ENCODE measurements around the gene LGALS3. TPM values are rescaled to one million over a fixed set of nuclear protein-coding genes. Genes with fewer than 3 reads are reported as not detected.

The LGALS3 gene
- total RNA-seq, 4 donors from 2014 or later: 246 to 526 (median 339) TPM

- Histone ChIP-seq H3K36me3 (no peaks in the 10 kb centered on the region), H3K9me3 (no peaks in the 10 kb centered on the region), H3K27me3 (no peaks in the 10 kb centered on the region), H3K4me3 (no peak overlapping the region), H3K27ac (peak overlapping the region in 2 of 4 donors; percentile 1 to 40), H3K4me1 (peaks cover 0 to 64% (median 33%) of the 10 kb centered on the region in 4 donors)
- no peak for DNase-seq (ENCODE audit: low spot score in 2 of 2)
- TF ChIP-seq CTCF (IDR thresholded peaks at IDR 0.05): no peak
- no peak for TF ChIP-seq EP300 (IDR thresholded peaks at IDR 0.05)
- TF ChIP-seq POLR2A (IDR thresholded peaks at IDR 0.05): no peak
- WGBS, 2 donors: 80 to 88% methylated on average over 5 of the region's 5 CpGs
Measured at GRCh38 chr14:55126932-55127459, 2.1 kb upstream of the LGALS3 start.

GRCh38 chr14:55127460-55127951 lies 1.5 kb upstream of the LGALS3 start:
- peak overlapping the region in 2 of 4 donors; percentile 40 to 96 for H3K27ac ChIP-seq
- no peak overlapping the region for H3K4me3 ChIP-seq
- no peak for DNase-seq (ENCODE audit: low spot score in 2 of 2)
- no peaks in the 10 kb centered on the region for H3K36me3 ChIP-seq
- peaks cover 0 to 64% (median 31%) of the 10 kb centered on the region in 4 donors for H3K4me1 ChIP-seq
- no peaks in the 10 kb centered on the region for H3K27me3 ChIP-seq
- 71 to 72% methylated on average over 2 of the region's 2 CpGs for WGBS, 2 donors
- H3K9me3 ChIP-seq: no peaks in the 10 kb centered on the region
- TF ChIP-seq POLR2A (IDR thresholded peaks at IDR 0.05) (no peak), EP300 (IDR thresholded peaks at IDR 0.05) (no peak), CTCF (IDR thresholded peaks at IDR 0.05) (no peak)

- no peak for TF ChIP-seq CTCF (IDR thresholded peaks at IDR 0.05)
- no peak for TF ChIP-seq EP300 (IDR thresholded peaks at IDR 0.05)
- TF ChIP-seq POLR2A (IDR thresholded peaks at IDR 0.05): no peak
- Histone ChIP-seq H3K4me3 (peak overlapping the region; percentile 48 to 83 (median 78)), H3K9me3 (no peaks in the 10 kb centered on the region), H3K36me3 (no peaks in the 10 kb centered on the region), H3K27ac (peak overlapping the region; percentile 94 to 97 (median 95)), H3K27me3 (no peaks in the 10 kb centered on the region), H3K4me1 (peaks cover 0 to 64% (median 30%) of the 10 kb centered on the region in 4 donors)
- DNase-seq (ENCODE audit: low spot score in 2 of 2): no peak
- WGBS, 2 donors: 40 to 43% methylated on average over 9 of the region's 20 CpGs
Measured at GRCh38 chr14:55128386-55129085, 516 bp upstream of the LGALS3 start.

- no peak for TF ChIP-seq CTCF (IDR thresholded peaks at IDR 0.05)
- TF ChIP-seq EP300 (IDR thresholded peaks at IDR 0.05): peak in 1 of 2 donors; percentile 54
- peak in 1 of 2 donors; percentile 13 for TF ChIP-seq POLR2A (IDR thresholded peaks at IDR 0.05)
- DNase-seq (ENCODE audit: low spot score in 2 of 2): peak; percentile 50 to 67
- WGBS, 2 donors: 1% methylated on average over 23 to 28 of the region's 53 CpGs
- H3K9me3 ChIP-seq: no peaks in the 10 kb centered on the region
- no peaks in the 10 kb centered on the region for H3K27me3 ChIP-seq
- H3K4me3 ChIP-seq: peak overlapping the region; percentile 75 to 83 (median 82)
- peaks cover 0 to 1% (median 0%) of the 10 kb centered on the region in 3 donors for H3K36me3 ChIP-seq
- H3K27ac ChIP-seq: peak overlapping the region; percentile 94 to 97 (median 95)
- peaks cover 0 to 66% (median 36%) of the 10 kb centered on the region in 4 donors for H3K4me1 ChIP-seq
Measured at GRCh38 chr14:55129428-55130195, 560 bp downstream of the LGALS3 start.
